HG02943 (cell line): Measurements from ENCODE around the gene RNF135.
"Not testable (repeated sequence)": the region's sequence is repeated elsewhere in the genome, so short reads cannot be mapped to it uniquely, and the experiment has no call there.

Experiments
- ATAC-seq: cut with Tn5 transposase; IDR thresholded peaks from one replicate; pipeline ENCODE4 v1.9.1; 2021; ENCODE audit warnings: mild to moderate bottlenecking, low read depth, moderate library complexity; ENCODE audit not compliant: unreplicated experiment

The RNF135 gene

GRCh38 chr17:30954046-30954830, 16.6 kb upstream of the RNF135 start:
- ATAC-seq: no peak

GRCh38 chr17:30956764-30957374, 14.0 kb upstream of the RNF135 start:
- ATAC-seq: no peak

GRCh38 chr17:30957741-30958140, 13.1 kb upstream of the RNF135 start:
- no peak for ATAC-seq

GRCh38 chr17:30958187-30958586, 12.7 kb upstream of the RNF135 start:
- ATAC-seq: no peak

- ATAC-seq: no peak
Observed at GRCh38 chr17:30961209-30962188, 9.3 kb upstream of the RNF135 start.

- not testable (repeated sequence) for ATAC-seq
Observed at GRCh38 chr17:30964312-30964711, 6.5 kb upstream of the RNF135 start.

GRCh38 chr17:30964876-30965275, 6.0 kb upstream of the RNF135 start:
- ATAC-seq: no peak

- ATAC-seq: no peak
Observed at GRCh38 chr17:30965686-30966085, 5.2 kb upstream of the RNF135 start.

GRCh38 chr17:30967911-30968310, 2.9 kb upstream of the RNF135 start:
- not testable (repeated sequence) for ATAC-seq

- ATAC-seq: peak; percentile 12
Observed at GRCh38 chr17:30969989-30970830, 629 bp upstream of the RNF135 start.

- ATAC-seq: no peak
Observed at GRCh38 chr17:30975042-30975820, 4.4 kb downstream of the RNF135 start.

- ATAC-seq: not testable (repeated sequence)
Observed at GRCh38 chr17:30979919-30980318, 9.1 kb downstream of the RNF135 start.

- no peak for ATAC-seq
Observed at GRCh38 chr17:30981531-30982519, 11.0 kb downstream of the RNF135 start.

- no peak for ATAC-seq
Observed at GRCh38 chr17:30982855-30983254, 12.0 kb downstream of the RNF135 start.

- ATAC-seq: no peak
Observed at GRCh38 chr17:30990458-30990857, 19.6 kb downstream of the RNF135 start.

GRCh38 chr17:30992551-30992950, 21.7 kb downstream of the RNF135 start:
- ATAC-seq: no peak

GRCh38 chr17:30995347-30995746, 24.5 kb downstream of the RNF135 start:
- no peak for ATAC-seq

- ATAC-seq: no peak
Observed at GRCh38 chr17:30996486-30996885, 25.6 kb downstream of the RNF135 start.
